Astrocyte of the spinal cord (primary cell): ENCODE measurements around the gene CFAP100.

Experiments used
- DNase-seq: peaks from one replicate; pipeline ENCODE4 v3.0.0; 2011; ENCODE audit warnings: low read depth, low spot score
- H3K4me3 ChIP-seq: 2 replicates; pipeline ENCODE4 v1.5.1; 2011; ENCODE audit warnings: low read depth, mild to moderate bottlenecking, low read length, moderate library complexity
- CTCF ChIP-seq: IDR thresholded peaks from 2 replicates; pipeline ENCODE4 v1.5.1; 2012; ENCODE audit warnings: low read depth, mild to moderate bottlenecking, low read length, inconsistent platforms
- in situ Hi-C: cut with HindIII; loops from 2 replicates; pipeline ENCODE4 v1.10.0; 2017; ENCODE audit warnings: low sequenced_read_pairs

CFAP100 gene

GRCh38 chr3:126375835-126376331 is 18.8 kb upstream of the CFAP100 start:
- no peak for TF ChIP-seq CTCF
- DNase-seq = no peak
- H3K4me3 ChIP-seq = no peak overlapping the region
- in situ Hi-C loops = no loop called here

DNA sequence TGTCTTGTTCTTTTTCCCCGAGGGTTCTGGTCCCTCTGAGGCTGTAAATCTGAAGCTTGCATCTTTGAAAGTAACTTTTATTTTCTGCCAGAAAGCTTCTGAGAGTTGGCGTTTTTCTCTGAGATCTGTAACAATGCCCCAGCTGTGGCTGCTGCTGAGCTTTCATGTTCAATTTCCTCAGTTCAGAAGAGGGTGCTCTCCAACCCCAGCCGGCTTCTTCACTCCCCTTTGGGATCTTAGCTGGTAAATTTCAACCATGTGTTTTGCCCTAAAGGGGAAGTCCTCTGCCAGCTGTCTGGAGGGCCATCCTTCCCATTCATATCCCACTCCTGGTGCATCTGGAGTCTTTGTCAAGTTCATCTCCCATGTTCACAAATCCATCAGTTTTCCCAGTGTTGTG is 18.3 kb upstream of the CFAP100 start:
- TF ChIP-seq CTCF = no peak
- H3K4me3 ChIP-seq = no peak overlapping the region
- no peak for DNase-seq
- in situ Hi-C loops = no loop called here

DNA sequence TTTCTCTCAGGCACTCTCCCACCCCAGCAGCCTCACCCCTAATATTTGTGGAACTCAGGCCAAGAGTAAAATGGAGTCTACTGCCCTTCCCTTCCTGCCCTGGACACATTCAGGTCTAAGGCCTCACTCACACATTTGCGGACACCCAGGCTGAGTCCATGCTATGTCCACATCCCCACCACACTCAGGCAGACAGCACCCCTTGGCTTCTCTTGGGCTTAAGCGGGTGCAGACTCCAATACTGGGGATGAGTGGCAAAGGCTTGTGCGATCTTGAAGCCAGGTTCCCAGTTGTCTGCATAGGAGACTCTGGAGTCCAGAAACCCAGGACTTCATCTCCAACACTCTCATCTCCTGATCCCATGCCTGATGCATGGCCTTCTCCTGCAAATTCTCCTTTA is 17.5 kb upstream of the CFAP100 start:
- no peak for TF ChIP-seq CTCF
- DNase-seq = no peak
- H3K4me3 ChIP-seq = no peak overlapping the region
- in situ Hi-C loops = no loop called here

GRCh38 chr3:126378341-126378751 is 16.4 kb upstream of the CFAP100 start:
- in situ Hi-C loops = no loop called here
- H3K4me3 ChIP-seq = no peak overlapping the region
- no peak for DNase-seq
- no peak for TF ChIP-seq CTCF

DNA sequence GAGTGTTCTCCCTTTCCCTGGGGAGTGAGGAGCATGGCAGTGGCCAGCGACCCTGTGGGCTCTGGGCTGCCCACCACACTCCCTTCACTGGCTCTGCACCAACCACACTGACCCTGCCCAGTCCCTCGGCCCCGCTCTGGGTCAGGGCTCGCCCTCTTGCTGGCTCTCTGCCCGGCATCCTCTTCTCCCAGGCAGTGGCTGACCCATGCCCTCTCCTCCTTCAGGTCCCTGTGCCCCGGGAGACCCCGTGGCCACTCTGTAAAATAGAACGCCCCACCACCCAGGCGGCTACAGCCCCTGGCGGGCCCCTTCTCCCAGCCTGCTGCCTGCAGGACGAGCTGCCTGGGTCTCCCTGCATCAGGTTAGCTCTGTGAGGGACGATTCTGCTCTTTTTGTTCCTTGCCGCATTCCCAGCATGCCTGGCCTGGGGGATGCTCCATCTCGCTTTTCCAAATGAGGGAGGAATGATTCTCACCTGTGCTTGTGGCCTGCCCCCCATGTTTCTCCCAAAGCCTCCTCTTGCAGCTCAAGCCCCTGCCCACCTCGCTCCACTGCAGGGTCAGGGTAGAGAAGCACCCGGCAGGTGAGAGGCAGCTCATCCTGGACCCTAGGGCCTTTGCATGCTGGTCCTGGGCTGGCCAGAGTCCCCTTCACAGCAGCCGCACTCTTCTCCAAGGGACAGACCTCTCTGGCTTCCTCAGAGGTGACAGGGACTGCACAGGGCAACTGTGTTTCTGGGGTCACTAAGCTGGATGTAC is 14.5 kb upstream of the CFAP100 start:
- no peak for TF ChIP-seq CTCF
- in situ Hi-C loops = no loop called here
- DNase-seq = no peak
- H3K4me3 ChIP-seq = no peak overlapping the region

DNA sequence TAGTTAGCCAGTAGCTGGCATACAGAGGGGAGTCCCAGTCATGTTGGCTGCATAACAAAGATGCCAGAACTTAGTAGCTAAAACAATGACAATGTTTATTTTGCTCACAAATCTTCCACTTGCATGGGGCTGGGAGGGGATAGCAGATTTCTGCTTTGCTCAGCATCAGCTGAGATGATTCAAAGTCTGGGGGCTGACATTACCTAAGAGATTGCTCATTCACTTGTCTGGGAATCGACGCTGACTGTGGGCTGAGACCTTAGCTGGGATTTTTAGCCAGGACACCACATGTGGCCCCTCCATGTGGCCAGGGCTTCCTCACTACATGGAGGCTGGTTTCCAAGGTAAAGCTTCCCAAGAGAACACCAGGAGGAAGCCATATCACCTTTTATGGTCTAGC is 12.7 kb upstream of the CFAP100 start:
- no peak overlapping the region for H3K4me3 ChIP-seq
- no peak for TF ChIP-seq CTCF
- in situ Hi-C loops = no loop called here
- DNase-seq = no peak
